Measurements from ENCODE around the gene TRMT61A. TPM values are rescaled to one million over a fixed set of nuclear protein-coding genes. Genes with fewer than 3 reads are reported as not detected.

TRMT61A gene
- polyA plus RNA-seq, 1 donor from 2014 or later = 8.2 TPM

- H2AFZ ChIP-seq (ENCODE audit: low read depth, low read length) = no peak overlapping the region
- H3K36me3 ChIP-seq (ENCODE audit: insufficient read depth, low read length) = no peaks in the 10 kb centered on the region
- H4K20me1 ChIP-seq (ENCODE audit: insufficient read depth) = no peaks in the 10 kb centered on the region
- no peaks in the 10 kb centered on the region for H3K9me3 ChIP-seq (ENCODE audit: low read length)
- no peaks in the 10 kb centered on the region for H3F3A ChIP-seq (ENCODE audit: insufficient read depth, low read length, poor library complexity, severe bottlenecking)
- TF ChIP-seq SMC3 (conservative IDR thresholded peaks at IDR 0.05; ENCODE audit: poor library complexity) = no peak
- no peak for TF ChIP-seq EP300 (conservative IDR thresholded peaks at IDR 0.05; ENCODE audit: poor library complexity, severe bottlenecking)
- no peak for TF ChIP-seq TAF1 (IDR thresholded peaks at IDR 0.05; ENCODE audit: low read depth)
- TF ChIP-seq MXI1 (conservative IDR thresholded peaks at IDR 0.05; ENCODE audit: poor library complexity, severe bottlenecking) = no peak
- no peak for TF ChIP-seq EZH2 (IDR thresholded peaks at IDR 0.05; ENCODE audit: borderline replicate concordance, insufficient read depth, low read length, poor library complexity, severe bottlenecking)
- no peak for TF ChIP-seq CTCF (IDR thresholded peaks at IDR 0.05; ENCODE audit: poor library complexity, severe bottlenecking)
- no peak for TF ChIP-seq POLR2AphosphoS5 (IDR thresholded peaks at IDR 0.05)
- TF ChIP-seq RAD21 (conservative IDR thresholded peaks at IDR 0.05) = no peak
- TF ChIP-seq REST (IDR thresholded peaks at IDR 0.05; ENCODE audit: borderline replicate concordance) = no peak
- H3K79me2 ChIP-seq (replicated peaks; ENCODE audit: insufficient read depth, low read length) = no peaks in the 10 kb centered on the region
- H3K9me2 ChIP-seq (ENCODE audit: insufficient read depth, low read length) = no peaks in the 10 kb centered on the region
- no peak overlapping the region for H3K4me3 ChIP-seq (ENCODE audit: low read length)
- no peak overlapping the region for H3K4me2 ChIP-seq (ENCODE audit: low read length)
- no peaks in the 10 kb centered on the region for H3K27me3 ChIP-seq (ENCODE audit: insufficient read depth, low read depth, low read length)
- no peak overlapping the region for H3K9ac ChIP-seq (ENCODE audit: low read length)
- no peak overlapping the region for H3K27ac ChIP-seq (ENCODE audit: low read length)
Measured at GRCh38 chr14:103512701-103513611, 16.0 kb upstream of the TRMT61A start.

- Histone ChIP-seq H3K4me2 (ENCODE audit: low read length) (no peak overlapping the region), H3K27ac (ENCODE audit: low read length) (no peak overlapping the region), H3K79me2 (replicated peaks; ENCODE audit: insufficient read depth, low read length) (peaks cover 1% of the 10 kb centered on the region), H4K20me1 (ENCODE audit: insufficient read depth) (peaks cover 9% of the 10 kb centered on the region), H3F3A (ENCODE audit: insufficient read depth, low read length, poor library complexity, severe bottlenecking) (no peaks in the 10 kb centered on the region), H2AFZ (ENCODE audit: low read depth, low read length) (no peak overlapping the region), H3K9ac (ENCODE audit: low read length) (no peak overlapping the region), H3K9me3 (ENCODE audit: low read length) (no peaks in the 10 kb centered on the region), H3K27me3 (ENCODE audit: insufficient read depth, low read depth, low read length) (no peaks in the 10 kb centered on the region), H3K9me2 (ENCODE audit: insufficient read depth, low read length) (no peaks in the 10 kb centered on the region), H3K4me3 (ENCODE audit: low read length) (no peak overlapping the region), H3K36me3 (ENCODE audit: insufficient read depth, low read length) (peaks cover 4% of the 10 kb centered on the region)
- TF ChIP-seq EZH2 (IDR thresholded peaks at IDR 0.05; ENCODE audit: borderline replicate concordance, insufficient read depth, low read length, poor library complexity, severe bottlenecking) (no peak), POLR2AphosphoS5 (IDR thresholded peaks at IDR 0.05) (no peak), CTCF (IDR thresholded peaks at IDR 0.05; ENCODE audit: poor library complexity, severe bottlenecking) (no peak), REST (IDR thresholded peaks at IDR 0.05; ENCODE audit: borderline replicate concordance) (no peak), MXI1 (conservative IDR thresholded peaks at IDR 0.05; ENCODE audit: poor library complexity, severe bottlenecking) (no peak), RAD21 (conservative IDR thresholded peaks at IDR 0.05) (no peak), TAF1 (IDR thresholded peaks at IDR 0.05; ENCODE audit: low read depth) (no peak), EP300 (conservative IDR thresholded peaks at IDR 0.05; ENCODE audit: poor library complexity, severe bottlenecking) (no peak), SMC3 (conservative IDR thresholded peaks at IDR 0.05; ENCODE audit: poor library complexity) (no peak)
Measured at GRCh38 chr14:103514596-103515421, 14.2 kb upstream of the TRMT61A start.

Measured in neural cell (in vitro differentiated cells).